Lung (tissue), 12 donors: ENCODE data around the gene CAPZB. TPM values are rescaled to one million over a fixed set of nuclear protein-coding genes. Genes with fewer than 3 reads are reported as not detected.

Source experiments
- ATAC-seq: fragments of 200-7000 bp; cut with Tn5 transposase; one replicate; pipeline ENCODE4 v1.9.1; 2020; ENCODE audit warnings: moderate number of reproducible peaks; ENCODE audit not compliant: insufficient read depth, low FRiP score
- DNase-seq, 3 donors: peaks; one replicate each; pipeline ENCODE4 v3.0.0-alpha.2; 2013 to 2017
- H3K27ac ChIP-seq, 2 donors: one replicate each; pipeline ENCODE4 v1.5.1; 2013; ENCODE audit warnings: mild to moderate bottlenecking in 2 of 2, moderate library complexity in 2 of 2, control low read depth in 1 of 2, inconsistent platforms in 1 of 2, low read depth in 1 of 2, low read length in 1 of 2
- H3K27me3 ChIP-seq, 3 donors: one replicate each; pipeline ENCODE4 v1.5.1; 2013; ENCODE audit warnings: low read length in 2 of 3; ENCODE audit not compliant: control insufficient read depth in 3 of 3, insufficient read depth in 3 of 3
- H3K36me3 ChIP-seq, 4 donors: one replicate each; pipeline ENCODE4 v1.5.1; 2013; ENCODE audit warnings: low read length in 4 of 4, mild to moderate bottlenecking in 1 of 4, moderate library complexity in 1 of 4; ENCODE audit not compliant: control insufficient read depth in 4 of 4, insufficient read depth in 4 of 4
- H3K4me1 ChIP-seq, 5 donors: one replicate each; pipeline ENCODE4 v1.5.1; 2013; ENCODE audit warnings: low read length in 5 of 5, mild to moderate bottlenecking in 2 of 5, moderate library complexity in 1 of 5; ENCODE audit not compliant: control insufficient read depth in 5 of 5, insufficient read depth in 5 of 5
- H3K4me3 ChIP-seq: one replicate; pipeline ENCODE4 v1.5.1; 2013; ENCODE audit warnings: mild to moderate bottlenecking, control low read depth, moderate library complexity
- H3K9ac ChIP-seq, 2 donors: one replicate each; pipeline ENCODE4 v1.5.1; 2013; ENCODE audit warnings: low read length in 2 of 2, control low read depth in 1 of 2; ENCODE audit not compliant: insufficient read depth in 1 of 2
- H3K9me3 ChIP-seq, 4 donors: one replicate each; pipeline ENCODE4 v1.5.1; 2013; ENCODE audit warnings: low read length in 3 of 4, mild to moderate bottlenecking in 1 of 4, moderate library complexity in 1 of 4; ENCODE audit not compliant: control insufficient read depth in 4 of 4, insufficient read depth in 3 of 4
- WGBS, 2 donors: extraction: QIAGEN DNeasy Blood & Tissue Kit; methylation state at CpG; one replicate each; pipeline ENCODE4 v1.1.7; 2013; 5-methylcytosine and 5-hydroxymethylcytosine counted together
- polyA plus RNA-seq, 2 donors: library from polyadenylated mRNA; stranded (reverse); fragments of 200-250 nt; gene quantifications; one replicate each; pipeline ENCODE4 v1.2.1, GENCODE V29; 2013
- total RNA-seq, 2 donors: library from RNA; depleted of rRNA in 1 of 2; stranded (reverse); fragments of >200 nt in 1 of 2; gene quantifications; one replicate each; pipeline ENCODE4 v1.2.1, GENCODE V29; 2014 to 2021
- TF ChIP-seq, protein P1 (sequence below): IDR thresholded peaks from 2 replicates; pipeline ENCODE4 v1.5.1; 2012; ENCODE audit warnings: mild to moderate bottlenecking; ENCODE audit errors: control extremely low read depth, extremely low read depth
- donor health status: control.
- donor health status: control.
- donor health status: Bipolar disorder and iron deficiency.
- donor health status: healthy.
- donor health status: DM: yes; HTN: yes; CAD: no.

CAPZB gene
- total and polyA plus RNA-seq, 4 donors: 94.7 to 339 (median 278) TPM

- peaks cover 0 to 5% (median 1%) of the 10 kb centered on the region in 4 donors for H3K9me3 ChIP-seq
- H3K27me3 ChIP-seq: no peaks in the 10 kb centered on the region
- no peak overlapping the region for H3K9ac ChIP-seq
- WGBS, 2 donors: 89 to 94% methylated on average over 4 of the region's 4 CpGs
- TF ChIP-seq, protein P1, sequence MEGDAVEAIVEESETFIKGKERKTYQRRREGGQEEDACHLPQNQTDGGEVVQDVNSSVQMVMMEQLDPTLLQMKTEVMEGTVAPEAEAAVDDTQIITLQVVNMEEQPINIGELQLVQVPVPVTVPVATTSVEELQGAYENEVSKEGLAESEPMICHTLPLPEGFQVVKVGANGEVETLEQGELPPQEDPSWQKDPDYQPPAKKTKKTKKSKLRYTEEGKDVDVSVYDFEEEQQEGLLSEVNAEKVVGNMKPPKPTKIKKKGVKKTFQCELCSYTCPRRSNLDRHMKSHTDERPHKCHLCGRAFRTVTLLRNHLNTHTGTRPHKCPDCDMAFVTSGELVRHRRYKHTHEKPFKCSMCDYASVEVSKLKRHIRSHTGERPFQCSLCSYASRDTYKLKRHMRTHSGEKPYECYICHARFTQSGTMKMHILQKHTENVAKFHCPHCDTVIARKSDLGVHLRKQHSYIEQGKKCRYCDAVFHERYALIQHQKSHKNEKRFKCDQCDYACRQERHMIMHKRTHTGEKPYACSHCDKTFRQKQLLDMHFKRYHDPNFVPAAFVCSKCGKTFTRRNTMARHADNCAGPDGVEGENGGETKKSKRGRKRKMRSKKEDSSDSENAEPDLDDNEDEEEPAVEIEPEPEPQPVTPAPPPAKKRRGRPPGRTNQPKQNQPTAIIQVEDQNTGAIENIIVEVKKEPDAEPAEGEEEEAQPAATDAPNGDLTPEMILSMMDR: no peak
- H3K4me1 ChIP-seq: peaks cover 0 to 9% (median 4%) of the 10 kb centered on the region in 5 donors
- ATAC-seq (no peak), DNase-seq (no peak)
- no peak overlapping the region for H3K27ac ChIP-seq
- H3K36me3 ChIP-seq: no peaks in the 10 kb centered on the region
- no peak overlapping the region for H3K4me3 ChIP-seq
Observed at GRCh38 chr1:19532519-19532918, 47.2 kb upstream of the CAPZB start.

- Histone ChIP-seq H3K36me3 (no peaks in the 10 kb centered on the region), H3K9ac (no peak overlapping the region), H3K4me1 (peaks cover 0 to 9% (median 4%) of the 10 kb centered on the region in 5 donors), H3K27me3 (no peaks in the 10 kb centered on the region), H3K4me3 (no peak overlapping the region), H3K9me3 (peaks cover 0 to 3% (median 1%) of the 10 kb centered on the region in 4 donors), H3K27ac (no peak overlapping the region)
- DNase-seq (peak in 1 of 3 donors; percentile 14), ATAC-seq (no peak)
- TF ChIP-seq, protein P1: no peak
- WGBS, 2 donors: 64 to 78% methylated on average over 7 of the region's 7 CpGs
Observed at GRCh38 chr1:19529664-19530063, 44.3 kb upstream of the CAPZB start.

DNA sequence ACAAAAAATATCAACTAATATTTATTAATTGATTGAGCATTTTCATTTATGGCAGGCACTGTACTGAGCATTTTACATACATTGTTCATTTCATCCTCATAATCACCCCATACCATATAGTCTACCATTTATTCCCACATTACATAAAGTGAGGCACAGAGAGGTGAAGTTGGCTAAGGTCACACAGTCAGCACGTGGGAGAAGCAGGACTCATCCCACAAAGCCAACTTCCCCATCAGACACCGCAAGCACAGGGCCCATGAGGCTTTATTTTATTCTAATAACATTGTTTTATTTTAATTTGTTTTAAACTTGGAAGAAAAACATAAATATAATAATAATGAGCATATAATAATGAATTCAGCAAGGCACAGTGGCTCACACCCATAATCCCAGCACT is 43.1 kb upstream of the CAPZB start:
- no peak for ATAC-seq
- WGBS, 2 donors: 70 to 74% methylated on average over 2 of the region's 2 CpGs
- no peaks in the 10 kb centered on the region for H3K27me3 ChIP-seq
- no peaks in the 10 kb centered on the region for H3K36me3 ChIP-seq
- no peak for DNase-seq
- TF ChIP-seq, protein P1: no peak
- no peak overlapping the region for H3K27ac ChIP-seq
- peaks cover 0 to 3% (median 1%) of the 10 kb centered on the region in 4 donors for H3K9me3 ChIP-seq
- H3K4me1 ChIP-seq: peaks cover 0 to 9% (median 4%) of the 10 kb centered on the region in 5 donors
- H3K9ac ChIP-seq: no peak overlapping the region
- H3K4me3 ChIP-seq: no peak overlapping the region
